Fibroblast of villous mesenchyme (primary cell): ENCODE data around the gene ASCC2. TPM values are rescaled to one million over a fixed set of nuclear protein-coding genes. Genes with fewer than 3 reads are reported as not detected.
"Not testable (repeated sequence)": the region's sequence is repeated elsewhere in the genome, so short reads cannot be mapped to it uniquely, and the experiment has no call there.

Experiments
- DNase-seq: peaks from one replicate; pipeline ENCODE4 v3.0.0-alpha.2; 2010; ENCODE audit warnings: low read depth
- H3K4me3 ChIP-seq: 2 replicates; pipeline ENCODE4 v1.5.1; 2011; ENCODE audit warnings: low read depth, mild to moderate bottlenecking, low read length
- CTCF ChIP-seq: IDR thresholded peaks from 2 replicates; pipeline ENCODE4 v1.5.1; 2012; ENCODE audit warnings: low read depth, mild to moderate bottlenecking, low read length; ENCODE audit not compliant: insufficient read depth
- total RNA-seq: library from RNA; depleted of rRNA; stranded (reverse); fragments of >200 nt; gene quantifications from 2 replicates; pipeline ENCODE4 v1.2.3, GENCODE V29; 2012

ASCC2 gene
- total RNA-seq, 1 donor = 33.7 TPM

- TF ChIP-seq CTCF = no peak
- no peak for DNase-seq
- H3K4me3 ChIP-seq = no peak overlapping the region
Observed at GRCh38 chr22:29830585-29830984, 7.5 kb downstream of the ASCC2 start.

GRCh38 chr22:29827726-29828125 lies 10.3 kb downstream of the ASCC2 start:
- DNase-seq, H3K4me3 ChIP-seq: not testable (repeated sequence)

- no peak overlapping the region for H3K4me3 ChIP-seq
- DNase-seq = no peak
- TF ChIP-seq CTCF = no peak
Observed at GRCh38 chr22:29827091-29827490, 11.0 kb downstream of the ASCC2 start.

GRCh38 chr22:29825578-29825977 lies 12.5 kb downstream of the ASCC2 start:
- no peak for DNase-seq
- H3K4me3 ChIP-seq = no peak overlapping the region
- no peak for TF ChIP-seq CTCF

- DNase-seq = no peak
- no peak overlapping the region for H3K4me3 ChIP-seq
- no peak for TF ChIP-seq CTCF
Observed at GRCh38 chr22:29824677-29825076, 13.4 kb downstream of the ASCC2 start.

GRCh38 chr22:29821291-29822016 lies 16.6 kb downstream of the ASCC2 start:
- H3K4me3 ChIP-seq = no peak overlapping the region
- TF ChIP-seq CTCF = no peak
- DNase-seq = peak; percentile 98

GRCh38 chr22:29820961-29821290 lies 17.1 kb downstream of the ASCC2 start:
- no peak for TF ChIP-seq CTCF
- DNase-seq = no peak
- no peak overlapping the region for H3K4me3 ChIP-seq

- TF ChIP-seq CTCF = no peak
- no peak overlapping the region for H3K4me3 ChIP-seq
- no peak for DNase-seq
Observed at GRCh38 chr22:29819501-29819900, 18.6 kb downstream of the ASCC2 start.
